ENCODE measurements around the gene ARNT2.

The ARNT2 gene

DNA sequence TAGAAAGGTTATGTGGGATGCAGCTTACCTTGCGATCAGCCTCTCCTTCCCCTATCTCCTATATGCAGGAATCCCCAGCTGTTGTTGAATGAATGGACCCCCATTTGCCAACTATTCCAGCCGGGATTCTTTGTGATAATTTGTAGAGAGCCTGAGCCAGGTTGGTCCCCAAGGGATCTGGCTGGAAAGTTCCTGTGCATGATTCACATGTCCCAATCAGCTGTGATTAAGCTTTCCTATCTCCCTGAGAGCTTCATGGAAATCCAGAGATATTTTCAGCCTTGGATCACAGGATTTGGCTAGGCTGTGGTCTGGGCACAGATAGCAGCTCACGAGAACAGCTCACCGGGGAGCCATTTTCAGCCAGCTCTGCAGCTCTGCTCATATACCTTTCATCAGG, 76.7 kb downstream of the ARNT2 start:
- no peaks in the 10 kb centered on the region for H3K36me3 ChIP-seq (ENCODE audit: insufficient read depth, low read length)
- no peaks in the 10 kb centered on the region for H3K4me1 ChIP-seq (ENCODE audit: insufficient read depth, low read length, severe bottlenecking)
- H3K9me3 ChIP-seq (ENCODE audit: low read length): no peaks in the 10 kb centered on the region
- no peak overlapping the region for H3K4me2 ChIP-seq (ENCODE audit: low read length)
- no peak overlapping the region for H3K27ac ChIP-seq (ENCODE audit: low read depth, low read length, poor library complexity, severe bottlenecking)
- H3K9ac ChIP-seq (ENCODE audit: low read length): no peak overlapping the region
- no peak overlapping the region for H2AFZ ChIP-seq (ENCODE audit: low read length)
- H3K4me3 ChIP-seq (ENCODE audit: low read depth, low read length, poor library complexity, severe bottlenecking): no peak overlapping the region
- no peaks in the 10 kb centered on the region for H3K27me3 ChIP-seq (ENCODE audit: insufficient read depth, low read length)
- no peaks in the 10 kb centered on the region for H3K9me2 ChIP-seq (ENCODE audit: low read depth, low read length)
- H3F3A ChIP-seq (ENCODE audit: insufficient read depth, low read length): no peaks in the 10 kb centered on the region
- no peak for TF ChIP-seq EZH2 (IDR thresholded peaks at IDR 0.05; ENCODE audit: borderline replicate concordance, low read length)
- TF ChIP-seq, protein P1, sequence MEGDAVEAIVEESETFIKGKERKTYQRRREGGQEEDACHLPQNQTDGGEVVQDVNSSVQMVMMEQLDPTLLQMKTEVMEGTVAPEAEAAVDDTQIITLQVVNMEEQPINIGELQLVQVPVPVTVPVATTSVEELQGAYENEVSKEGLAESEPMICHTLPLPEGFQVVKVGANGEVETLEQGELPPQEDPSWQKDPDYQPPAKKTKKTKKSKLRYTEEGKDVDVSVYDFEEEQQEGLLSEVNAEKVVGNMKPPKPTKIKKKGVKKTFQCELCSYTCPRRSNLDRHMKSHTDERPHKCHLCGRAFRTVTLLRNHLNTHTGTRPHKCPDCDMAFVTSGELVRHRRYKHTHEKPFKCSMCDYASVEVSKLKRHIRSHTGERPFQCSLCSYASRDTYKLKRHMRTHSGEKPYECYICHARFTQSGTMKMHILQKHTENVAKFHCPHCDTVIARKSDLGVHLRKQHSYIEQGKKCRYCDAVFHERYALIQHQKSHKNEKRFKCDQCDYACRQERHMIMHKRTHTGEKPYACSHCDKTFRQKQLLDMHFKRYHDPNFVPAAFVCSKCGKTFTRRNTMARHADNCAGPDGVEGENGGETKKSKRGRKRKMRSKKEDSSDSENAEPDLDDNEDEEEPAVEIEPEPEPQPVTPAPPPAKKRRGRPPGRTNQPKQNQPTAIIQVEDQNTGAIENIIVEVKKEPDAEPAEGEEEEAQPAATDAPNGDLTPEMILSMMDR (IDR thresholded peaks at IDR 0.05; ENCODE audit: low read length): no peak
- no peaks in the 10 kb centered on the region for H3K79me2 ChIP-seq (ENCODE audit: insufficient read depth, low read length)
- H4K20me1 ChIP-seq (ENCODE audit: insufficient read depth, low read length): no peaks in the 10 kb centered on the region

DNA sequence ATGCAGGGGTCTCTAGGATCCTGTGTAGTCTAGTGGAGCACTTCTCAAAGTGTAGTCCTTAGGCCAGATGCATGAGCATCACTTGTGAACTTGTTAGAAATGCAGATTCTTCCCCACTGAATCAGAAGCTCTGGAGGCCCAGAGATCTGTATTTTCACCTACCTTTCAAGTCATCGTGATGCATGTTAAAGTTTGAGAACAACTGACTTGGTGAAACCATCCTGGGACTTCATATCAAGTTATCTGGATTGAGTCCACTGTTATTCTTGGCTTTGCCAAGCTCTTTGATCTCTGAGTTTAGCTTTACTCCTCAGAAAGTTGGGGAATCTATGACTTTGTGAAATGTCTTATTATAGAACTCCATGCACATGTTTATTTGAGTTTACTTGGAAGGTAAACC, 78.5 kb downstream of the ARNT2 start:
- Histone ChIP-seq H3K4me2 (ENCODE audit: low read length) (no peak overlapping the region), H3K9me3 (ENCODE audit: low read length) (no peaks in the 10 kb centered on the region), H2AFZ (ENCODE audit: low read length) (no peak overlapping the region), H3K79me2 (ENCODE audit: insufficient read depth, low read length) (no peaks in the 10 kb centered on the region), H4K20me1 (ENCODE audit: insufficient read depth, low read length) (no peaks in the 10 kb centered on the region), H3K27me3 (ENCODE audit: insufficient read depth, low read length) (no peaks in the 10 kb centered on the region), H3K9ac (ENCODE audit: low read length) (no peak overlapping the region), H3K9me2 (ENCODE audit: low read depth, low read length) (no peaks in the 10 kb centered on the region), H3K27ac (ENCODE audit: low read depth, low read length, poor library complexity, severe bottlenecking) (no peak overlapping the region), H3K36me3 (ENCODE audit: insufficient read depth, low read length) (no peaks in the 10 kb centered on the region), H3F3A (ENCODE audit: insufficient read depth, low read length) (no peaks in the 10 kb centered on the region), H3K4me1 (ENCODE audit: insufficient read depth, low read length, severe bottlenecking) (no peaks in the 10 kb centered on the region), H3K4me3 (ENCODE audit: low read depth, low read length, poor library complexity, severe bottlenecking) (no peak overlapping the region)
- no peak for TF ChIP-seq EZH2 (IDR thresholded peaks at IDR 0.05; ENCODE audit: borderline replicate concordance, low read length)
- TF ChIP-seq, protein P1 (IDR thresholded peaks at IDR 0.05; ENCODE audit: low read length): no peak

DNA sequence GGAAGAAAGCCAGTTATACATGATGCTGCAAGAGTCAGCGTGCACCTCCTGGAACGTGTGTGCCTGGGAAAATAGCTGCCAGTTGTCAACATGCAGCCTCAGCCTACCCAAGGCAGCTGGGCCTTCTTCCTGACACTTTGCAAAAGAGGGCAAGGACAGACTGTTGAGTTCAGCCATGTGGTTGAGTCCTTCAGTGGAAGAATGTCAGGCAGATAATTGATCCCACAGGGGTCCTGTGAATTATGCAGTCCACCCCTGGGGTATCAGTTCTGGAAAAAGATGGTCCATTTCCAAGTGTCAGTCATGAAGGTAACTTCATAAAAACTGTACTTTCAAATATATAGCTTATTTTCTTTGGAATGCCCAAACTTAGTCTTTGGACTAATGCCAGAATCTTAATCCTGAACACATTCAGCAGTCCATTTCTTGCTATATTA, 79.6 kb downstream of the ARNT2 start:
- H3K36me3 ChIP-seq (ENCODE audit: insufficient read depth, low read length): no peaks in the 10 kb centered on the region
- H3F3A ChIP-seq (ENCODE audit: insufficient read depth, low read length): no peaks in the 10 kb centered on the region
- no peaks in the 10 kb centered on the region for H3K9me3 ChIP-seq (ENCODE audit: low read length)
- H3K27ac ChIP-seq (ENCODE audit: low read depth, low read length, poor library complexity, severe bottlenecking): no peak overlapping the region
- H2AFZ ChIP-seq (ENCODE audit: low read length): no peak overlapping the region
- no peak overlapping the region for H3K9ac ChIP-seq (ENCODE audit: low read length)
- no peaks in the 10 kb centered on the region for H3K27me3 ChIP-seq (ENCODE audit: insufficient read depth, low read length)
- TF ChIP-seq, protein P1 (IDR thresholded peaks at IDR 0.05; ENCODE audit: low read length): no peak
- TF ChIP-seq EZH2 (IDR thresholded peaks at IDR 0.05; ENCODE audit: borderline replicate concordance, low read length): no peak
- no peak overlapping the region for H3K4me2 ChIP-seq (ENCODE audit: low read length)
- no peaks in the 10 kb centered on the region for H3K9me2 ChIP-seq (ENCODE audit: low read depth, low read length)
- no peaks in the 10 kb centered on the region for H3K4me1 ChIP-seq (ENCODE audit: insufficient read depth, low read length, severe bottlenecking)
- no peak overlapping the region for H3K4me3 ChIP-seq (ENCODE audit: low read depth, low read length, poor library complexity, severe bottlenecking)
- H3K79me2 ChIP-seq (ENCODE audit: insufficient read depth, low read length): no peaks in the 10 kb centered on the region
- no peaks in the 10 kb centered on the region for H4K20me1 ChIP-seq (ENCODE audit: insufficient read depth, low read length)

All from OCI-LY1 (cell line).